Neural progenitor cell (in vitro differentiated cells): Measurements from ENCODE around the gene CRMP1. TPM values are rescaled to one million over a fixed set of nuclear protein-coding genes. Genes with fewer than 3 reads are reported as not detected.

Experiments used
- DNase-seq: peaks from one replicate; pipeline ENCODE4 v3.0.0-alpha.2; 2016; ENCODE audit warnings: low spot score
- H2AFZ ChIP-seq: fragments of 200-600 bp; sonication (generic); replicated peaks from 2 replicates; pipeline ENCODE4 v1.6.1; 2016; ENCODE audit warnings: antibody characterized with exemption
- H3F3A ChIP-seq: fragments of 200-600 bp; sonication (generic); 2 replicates; pipeline ENCODE4 v1.6.1; 2016; ENCODE audit warnings: antibody characterized with exemption, low read depth
- H3K27ac ChIP-seq: fragments of 200-600 bp; sonication (generic); 2 replicates; pipeline ENCODE4 v1.5.1; 2016; ENCODE audit warnings: mild to moderate bottlenecking
- H3K27me3 ChIP-seq: fragments of 200-600 bp; sonication (generic); 2 replicates; pipeline ENCODE4 v1.6.1; 2016; ENCODE audit warnings: mild to moderate bottlenecking, moderate library complexity
- H3K36me3 ChIP-seq: fragments of 200-600 bp; sonication (generic); 2 replicates; pipeline ENCODE4 v1.5.1; 2016
- H3K4me1 ChIP-seq: fragments of 200-600 bp; sonication (generic); 2 replicates; pipeline ENCODE4 v1.6.1; 2016; ENCODE audit warnings: mixed run types
- H3K4me2 ChIP-seq: fragments of 200-600 bp; sonication (generic); 2 replicates; pipeline ENCODE4 v1.6.1; 2016
- H3K4me3 ChIP-seq: fragments of 200-600 bp; sonication (generic); 2 replicates; pipeline ENCODE4 v1.5.1; 2016
- H3K79me2 ChIP-seq: fragments of 200-600 bp; sonication (generic); 2 replicates; pipeline ENCODE4 v1.6.1; 2016; ENCODE audit warnings: low read depth
- H3K9ac ChIP-seq: fragments of 200-600 bp; sonication (generic); 2 replicates; pipeline ENCODE4 v1.6.1; 2016
- H3K9me3 ChIP-seq: fragments of 200-600 bp; sonication (generic); 2 replicates; pipeline ENCODE4 v1.5.1; 2016; ENCODE audit warnings: low read depth
- H4K20me1 ChIP-seq: fragments of 200-600 bp; sonication (generic); 2 replicates; pipeline ENCODE4 v1.6.1; 2016; ENCODE audit warnings: low read depth
- H3K27ac Mint-ChIP-seq: 3 replicates; pipeline ENCODE4 v1.8.0; 2021; ENCODE audit warnings: mixed read lengths
- H3K27me3 Mint-ChIP-seq: 2 replicates; pipeline ENCODE4 v1.8.0; 2022; ENCODE audit warnings: low read depth, mild to moderate bottlenecking, inconsistent platforms, moderate library complexity, mixed read lengths; ENCODE audit not compliant: insufficient read depth
- H3K36me3 Mint-ChIP-seq: 3 replicates; pipeline ENCODE4 v1.8.0; 2021; ENCODE audit warnings: mixed read lengths
- H3K4me1 Mint-ChIP-seq: 3 replicates; pipeline ENCODE4 v1.8.0; 2021; ENCODE audit warnings: mixed read lengths
- H3K4me3 Mint-ChIP-seq: 3 replicates; pipeline ENCODE4 v1.8.0; 2021; ENCODE audit warnings: mild to moderate bottlenecking, moderate library complexity, mixed read lengths
- H3K9me3 Mint-ChIP-seq: 3 replicates; pipeline ENCODE4 v1.8.0; 2020; ENCODE audit warnings: mixed read lengths
- EZH2 ChIP-seq: fragments of 200-600 bp; sonication (generic); IDR thresholded peaks from 2 replicates; pipeline ENCODE4 v1.6.1; 2017; ENCODE audit warnings: antibody characterized with exemption, mild to moderate bottlenecking, moderate library complexity
- EZH2phosphoT487 ChIP-seq: fragments of 200-600 bp; sonication (generic); IDR thresholded peaks from 2 replicates; pipeline ENCODE4 v1.6.1; 2017; ENCODE audit warnings: antibody characterized with exemption
- total RNA-seq: library from RNA; depleted of rRNA; stranded (reverse); fragments of >200 nt; gene quantifications from 2 replicates; pipeline ENCODE4 v1.2.3, GENCODE V29; 2015; ENCODE audit warnings: low replicate concordance
- TF ChIP-seq, protein P1 (sequence below): fragments of 200-600 bp; sonication (generic); IDR thresholded peaks from 2 replicates; pipeline ENCODE4 v1.5.1; 2017; ENCODE audit warnings: antibody characterized with exemption, mild to moderate bottlenecking

CRMP1 gene
- total RNA-seq, 1 donor from 2014 or later: 91.4 TPM

- Histone ChIP-seq H3K27me3 (peaks cover 60% of the 10 kb centered on the region), H3F3A (peaks cover 7% of the 10 kb centered on the region), H3K79me2 (no peaks in the 10 kb centered on the region), H3K4me3 (no peak overlapping the region), H3K27ac (no peak overlapping the region), H3K4me1 (peaks cover 20% of the 10 kb centered on the region), H4K20me1 (no peaks in the 10 kb centered on the region), H2AFZ (no peak overlapping the region), H3K9me3 (no peaks in the 10 kb centered on the region), H3K9ac (no peak overlapping the region), H3K36me3 (no peaks in the 10 kb centered on the region), H3K4me2 (no peak overlapping the region)
- TF ChIP-seq EZH2 (no peak), EZH2phosphoT487 (no peak)
- TF ChIP-seq, protein P1, sequence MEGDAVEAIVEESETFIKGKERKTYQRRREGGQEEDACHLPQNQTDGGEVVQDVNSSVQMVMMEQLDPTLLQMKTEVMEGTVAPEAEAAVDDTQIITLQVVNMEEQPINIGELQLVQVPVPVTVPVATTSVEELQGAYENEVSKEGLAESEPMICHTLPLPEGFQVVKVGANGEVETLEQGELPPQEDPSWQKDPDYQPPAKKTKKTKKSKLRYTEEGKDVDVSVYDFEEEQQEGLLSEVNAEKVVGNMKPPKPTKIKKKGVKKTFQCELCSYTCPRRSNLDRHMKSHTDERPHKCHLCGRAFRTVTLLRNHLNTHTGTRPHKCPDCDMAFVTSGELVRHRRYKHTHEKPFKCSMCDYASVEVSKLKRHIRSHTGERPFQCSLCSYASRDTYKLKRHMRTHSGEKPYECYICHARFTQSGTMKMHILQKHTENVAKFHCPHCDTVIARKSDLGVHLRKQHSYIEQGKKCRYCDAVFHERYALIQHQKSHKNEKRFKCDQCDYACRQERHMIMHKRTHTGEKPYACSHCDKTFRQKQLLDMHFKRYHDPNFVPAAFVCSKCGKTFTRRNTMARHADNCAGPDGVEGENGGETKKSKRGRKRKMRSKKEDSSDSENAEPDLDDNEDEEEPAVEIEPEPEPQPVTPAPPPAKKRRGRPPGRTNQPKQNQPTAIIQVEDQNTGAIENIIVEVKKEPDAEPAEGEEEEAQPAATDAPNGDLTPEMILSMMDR: no peak
- Mint-ChIP-seq H3K9me3 (peaks cover 21% of the 10 kb centered on the region), H3K36me3 (no peaks in the 10 kb centered on the region), H3K4me1 (peaks cover 8% of the 10 kb centered on the region), H3K4me3 (no peak overlapping the region), H3K27ac (no peak overlapping the region), H3K27me3 (peaks cover 8% of the 10 kb centered on the region)
- DNase-seq: no peak
Measured at GRCh38 chr4:5908876-5909427, 16.1 kb upstream of the CRMP1 start.

- Histone ChIP-seq H3K27ac (no peak overlapping the region), H3K4me3 (no peak overlapping the region), H3K4me2 (peak overlapping the region; percentile 57), H2AFZ (no peak overlapping the region), H3F3A (peaks cover 7% of the 10 kb centered on the region), H3K9ac (no peak overlapping the region), H3K27me3 (peaks cover 88% of the 10 kb centered on the region), H3K9me3 (no peaks in the 10 kb centered on the region), H4K20me1 (peaks cover 3% of the 10 kb centered on the region), H3K4me1 (peaks cover 25% of the 10 kb centered on the region), H3K36me3 (no peaks in the 10 kb centered on the region), H3K79me2 (no peaks in the 10 kb centered on the region)
- peaks cover 19% of the 10 kb centered on the region for H3K9me3 Mint-ChIP-seq
- H3K27ac Mint-ChIP-seq: no peak overlapping the region
- no peak for TF ChIP-seq EZH2
- TF ChIP-seq, protein P1: no peak
- no peak for TF ChIP-seq EZH2phosphoT487
- no peak for DNase-seq
- H3K27me3 Mint-ChIP-seq: peaks cover 8% of the 10 kb centered on the region
- H3K36me3 Mint-ChIP-seq: no peaks in the 10 kb centered on the region
- H3K4me1 Mint-ChIP-seq: peaks cover 8% of the 10 kb centered on the region
- H3K4me3 Mint-ChIP-seq: no peak overlapping the region
Measured at GRCh38 chr4:5906191-5906590, 13.3 kb upstream of the CRMP1 start.

DNA sequence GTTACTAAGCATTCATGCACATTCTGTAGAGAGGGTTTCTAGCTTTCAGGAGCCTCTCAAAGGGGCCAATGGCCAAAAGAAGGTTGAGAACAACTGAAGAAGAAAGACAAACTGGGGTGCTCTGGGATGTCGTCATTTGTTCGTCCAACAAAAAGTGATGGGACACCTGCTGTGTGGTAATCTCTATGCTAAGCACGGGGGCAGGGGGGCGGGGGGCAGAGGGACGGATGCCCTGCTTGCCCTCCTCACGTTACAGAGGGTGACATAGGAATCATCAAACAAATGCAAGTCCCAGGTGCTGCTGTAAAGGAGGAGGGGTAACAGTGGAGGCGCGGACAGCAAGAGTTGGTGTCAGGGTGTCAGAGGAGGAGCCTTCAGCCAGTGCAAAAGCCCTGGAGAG, 12.8 kb upstream of the CRMP1 start:
- H4K20me1 ChIP-seq: peaks cover 3% of the 10 kb centered on the region
- no peak overlapping the region for H3K4me3 Mint-ChIP-seq
- no peak overlapping the region for H3K27ac ChIP-seq
- no peaks in the 10 kb centered on the region for H3K36me3 Mint-ChIP-seq
- H3K9ac ChIP-seq: no peak overlapping the region
- H3K36me3 ChIP-seq: no peaks in the 10 kb centered on the region
- peak overlapping the region; percentile 57 for H3K4me2 ChIP-seq
- H3K4me1 Mint-ChIP-seq: peaks cover 8% of the 10 kb centered on the region
- H3K27me3 Mint-ChIP-seq: peaks cover 10% of the 10 kb centered on the region
- no peaks in the 10 kb centered on the region for H3K79me2 ChIP-seq
- peaks cover 19% of the 10 kb centered on the region for H3K9me3 Mint-ChIP-seq
- H3F3A ChIP-seq: peaks cover 7% of the 10 kb centered on the region
- H3K4me1 ChIP-seq: peaks cover 25% of the 10 kb centered on the region
- H3K9me3 ChIP-seq: no peaks in the 10 kb centered on the region
- H3K27me3 ChIP-seq: peaks cover 93% of the 10 kb centered on the region
- H2AFZ ChIP-seq: no peak overlapping the region
- TF ChIP-seq, protein P1: no peak
- TF ChIP-seq EZH2phosphoT487: no peak
- TF ChIP-seq EZH2: no peak
- peak; percentile 60 for DNase-seq
- no peak overlapping the region for H3K4me3 ChIP-seq
- no peak overlapping the region for H3K27ac Mint-ChIP-seq
